GM21737 (cell line): ENCODE measurements around the gene DNAH17.
"Not testable (repeated sequence)": the region's sequence is repeated elsewhere in the genome, so short reads cannot be mapped to it uniquely, and the experiment has no call there.

Source experiments
- ATAC-seq: cut with Tn5 transposase; IDR thresholded peaks from one replicate; pipeline ENCODE4 v1.9.1; 2021; ENCODE audit warnings: mild to moderate bottlenecking, moderate library complexity; ENCODE audit not compliant: unreplicated experiment

The DNAH17 gene

GRCh38 chr17:78526231-78527025, 50.8 kb downstream of the DNAH17 start:
- ATAC-seq, result no peak

- ATAC-seq, result no peak
These were observed 51.6 kb downstream of the DNAH17 start for GRCh38 chr17:78525511-78526160.

GRCh38 chr17:78524870-78525510, 52.2 kb downstream of the DNAH17 start:
- ATAC-seq, result no peak

GRCh38 chr17:78523934-78524655, 53.1 kb downstream of the DNAH17 start:
- ATAC-seq, result no peak

GRCh38 chr17:78522031-78522809, 55.0 kb downstream of the DNAH17 start:
- ATAC-seq, result no peak

- ATAC-seq, result no peak
These were observed 59.8 kb downstream of the DNAH17 start for GRCh38 chr17:78517421-78517820.

GRCh38 chr17:78515480-78515879, 61.7 kb downstream of the DNAH17 start:
- no peak for ATAC-seq

GRCh38 chr17:78514521-78514920, 62.7 kb downstream of the DNAH17 start:
- ATAC-seq, result no peak

- ATAC-seq, result no peak
These were observed 64.2 kb downstream of the DNAH17 start for GRCh38 chr17:78512976-78513375.

- no peak for ATAC-seq
These were observed 66.8 kb downstream of the DNAH17 start for GRCh38 chr17:78510141-78511075.

GRCh38 chr17:78507526-78507925, 69.7 kb downstream of the DNAH17 start:
- ATAC-seq, result no peak

GRCh38 chr17:78506454-78507309, 70.5 kb downstream of the DNAH17 start:
- ATAC-seq, result no peak

- ATAC-seq, result no peak
These were observed 72.9 kb downstream of the DNAH17 start for GRCh38 chr17:78504156-78504925.

GRCh38 chr17:78503388-78503787, 73.8 kb downstream of the DNAH17 start:
- ATAC-seq, result not testable (repeated sequence)

GRCh38 chr17:78502611-78503148, 74.5 kb downstream of the DNAH17 start:
- no peak for ATAC-seq

- no peak for ATAC-seq
These were observed 75.8 kb downstream of the DNAH17 start for GRCh38 chr17:78501241-78502036.

GRCh38 chr17:78500806-78501205, 76.4 kb downstream of the DNAH17 start:
- no peak for ATAC-seq
